Large intestine (tissue), 1 donor: ENCODE results near the gene FOXS1. TPM values are rescaled to one million over a fixed set of nuclear protein-coding genes. Genes with fewer than 3 reads are reported as not detected.

ENCODE experiments used
- polyA plus RNA-seq: library from polyadenylated mRNA; unstranded; fragments of 120-200 nt; gene quantifications from one replicate; pipeline ENCODE4 v1.2.1, GENCODE V29; 2013

Gene FOXS1
- polyA plus RNA-seq, 1 donor: 0.96 TPM

Other genes with a start within 250 kb of the FOXS1 start
- 245 TPM for gene ID1, start 240.3 kb downstream of the FOXS1 start, polyA plus RNA-seq
- gene COX4I2, start 207.7 kb downstream of the FOXS1 start, polyA plus RNA-seq: 1.8 TPM
- gene BCL2L1, start 122.7 kb downstream of the FOXS1 start, polyA plus RNA-seq: 58.5 TPM
- gene TPX2, start 106.3 kb downstream of the FOXS1 start, polyA plus RNA-seq: 21.8 TPM
- gene MYLK2, start 26.2 kb downstream of the FOXS1 start, polyA plus RNA-seq: 0.21 TPM
- 11.2 TPM for gene DUSP15, start 24.9 kb upstream of the FOXS1 start, polyA plus RNA-seq
- 1.0 TPM for gene TTLL9, start 25.0 kb upstream of the FOXS1 start, polyA plus RNA-seq
- gene PDRG1, start 106.4 kb upstream of the FOXS1 start, polyA plus RNA-seq: 15.5 TPM
- gene XKR7, start 122.5 kb upstream of the FOXS1 start, polyA plus RNA-seq: 0.81 TPM
- gene CCM2L, start 164.8 kb upstream of the FOXS1 start, polyA plus RNA-seq: 2.9 TPM
- gene HCK, start 206.6 kb upstream of the FOXS1 start, polyA plus RNA-seq: 10.8 TPM